ENCODE data around the gene GSTM2.

DNA sequence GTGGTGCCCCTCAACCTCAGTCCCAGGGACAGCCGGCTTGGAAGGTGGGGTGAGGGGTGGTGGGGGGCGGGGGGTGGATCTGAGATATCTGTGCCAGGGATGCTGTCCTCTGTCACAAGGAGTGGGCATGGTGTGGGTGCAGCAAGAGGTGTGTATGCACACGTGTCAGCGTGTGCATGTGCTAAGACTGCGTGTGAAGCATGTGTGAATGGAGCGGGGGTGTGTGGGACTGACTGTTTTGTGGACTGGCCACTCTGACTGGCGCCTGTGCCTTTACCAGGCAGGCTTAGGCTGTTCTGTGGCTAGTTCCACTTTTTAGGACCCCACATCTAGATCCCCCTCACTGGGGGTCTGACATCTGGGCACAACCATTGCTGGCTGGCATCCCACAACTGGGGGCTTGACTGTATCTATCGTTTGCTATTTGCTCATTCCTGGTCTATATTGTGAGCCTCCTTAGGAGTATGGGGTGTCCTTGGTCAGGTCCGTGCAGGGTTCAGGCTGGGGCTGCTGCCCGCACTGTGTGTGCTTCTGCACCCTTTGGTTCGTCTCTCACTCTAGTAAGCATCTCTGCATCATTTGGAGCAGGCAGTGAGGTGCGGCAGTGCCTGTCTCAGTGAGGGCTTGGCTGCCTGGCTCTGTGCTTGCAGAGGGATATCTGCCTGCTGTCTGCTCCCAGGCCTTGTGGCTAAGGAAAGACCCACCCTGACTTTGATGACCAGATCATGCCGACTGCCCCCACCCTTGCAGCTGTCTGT, 46.3 kb upstream of the GSTM2 start:
- TF ChIP-seq, protein P1, sequence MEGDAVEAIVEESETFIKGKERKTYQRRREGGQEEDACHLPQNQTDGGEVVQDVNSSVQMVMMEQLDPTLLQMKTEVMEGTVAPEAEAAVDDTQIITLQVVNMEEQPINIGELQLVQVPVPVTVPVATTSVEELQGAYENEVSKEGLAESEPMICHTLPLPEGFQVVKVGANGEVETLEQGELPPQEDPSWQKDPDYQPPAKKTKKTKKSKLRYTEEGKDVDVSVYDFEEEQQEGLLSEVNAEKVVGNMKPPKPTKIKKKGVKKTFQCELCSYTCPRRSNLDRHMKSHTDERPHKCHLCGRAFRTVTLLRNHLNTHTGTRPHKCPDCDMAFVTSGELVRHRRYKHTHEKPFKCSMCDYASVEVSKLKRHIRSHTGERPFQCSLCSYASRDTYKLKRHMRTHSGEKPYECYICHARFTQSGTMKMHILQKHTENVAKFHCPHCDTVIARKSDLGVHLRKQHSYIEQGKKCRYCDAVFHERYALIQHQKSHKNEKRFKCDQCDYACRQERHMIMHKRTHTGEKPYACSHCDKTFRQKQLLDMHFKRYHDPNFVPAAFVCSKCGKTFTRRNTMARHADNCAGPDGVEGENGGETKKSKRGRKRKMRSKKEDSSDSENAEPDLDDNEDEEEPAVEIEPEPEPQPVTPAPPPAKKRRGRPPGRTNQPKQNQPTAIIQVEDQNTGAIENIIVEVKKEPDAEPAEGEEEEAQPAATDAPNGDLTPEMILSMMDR (conservative IDR thresholded peaks at IDR 0.05; ENCODE audit: low read depth, low read length) = no peak
- TF ChIP-seq EZH2 (IDR thresholded peaks at IDR 0.05; ENCODE audit: borderline replicate concordance, low read depth, low read length, poor library complexity, severe bottlenecking) = no peak
